K562 (cell line): Measurements from ENCODE around the gene ANKS1B.

Experiments
- ATF7 ChIP-seq: fragments of 450-650 bp; IDR thresholded peaks from 2 replicates; pipeline ENCODE4 v1.7.1; 2014; ENCODE audit warnings: mild to moderate bottlenecking, moderate library complexity
- CCAR2 ChIP-seq: fragments of 200-400 bp; formaldehyde crosslinking; IDR thresholded peaks from 2 replicates; pipeline ENCODE4 v1.6.1; 2017; ENCODE audit warnings: mild to moderate bottlenecking, low read depth, low read length
- CHD2 ChIP-seq: IDR thresholded peaks from 2 replicates; pipeline ENCODE4 v1.6.1; 2011; ENCODE audit warnings: low read depth, low read length
- MTA3 ChIP-seq: fragments of 450-650 bp; formaldehyde crosslinking; IDR thresholded peaks from 2 replicates; pipeline ENCODE4 v1.6.1; 2017; ENCODE audit warnings: mild to moderate bottlenecking, borderline replicate concordance
- TF ChIP-seq, protein P1 (sequence below): sonication (generic); formaldehyde crosslinking; IDR thresholded peaks from 2 replicates; pipeline ENCODE4 v1.8.0; 2022; ENCODE audit warnings: mild to moderate bottlenecking, low read depth, missing genetic modification reagents

DNA sequence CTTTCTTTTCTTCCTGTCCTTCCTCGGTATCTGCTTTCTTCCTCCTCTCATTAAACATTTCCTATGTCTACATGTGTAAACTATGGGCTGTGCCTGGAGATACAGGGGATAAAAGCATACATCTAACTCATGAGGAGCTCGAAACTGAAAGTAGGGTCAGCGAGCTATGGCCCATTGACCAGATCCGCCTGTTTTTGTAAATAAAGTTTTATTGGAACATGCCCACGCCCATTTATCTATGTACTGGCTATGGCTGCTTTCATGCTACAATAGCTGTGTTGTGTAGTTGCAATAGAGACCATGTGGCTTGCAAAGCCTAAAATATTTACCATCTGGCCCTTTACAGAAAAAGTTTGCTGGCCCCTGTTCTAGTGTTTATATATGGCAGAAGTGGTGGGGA lies 838.0 kb downstream of the ANKS1B start:
- TF ChIP-seq MTA3 (no peak), CHD2 (no peak), ATF7 (no peak), CCAR2 (no peak)
- TF ChIP-seq, protein P1, sequence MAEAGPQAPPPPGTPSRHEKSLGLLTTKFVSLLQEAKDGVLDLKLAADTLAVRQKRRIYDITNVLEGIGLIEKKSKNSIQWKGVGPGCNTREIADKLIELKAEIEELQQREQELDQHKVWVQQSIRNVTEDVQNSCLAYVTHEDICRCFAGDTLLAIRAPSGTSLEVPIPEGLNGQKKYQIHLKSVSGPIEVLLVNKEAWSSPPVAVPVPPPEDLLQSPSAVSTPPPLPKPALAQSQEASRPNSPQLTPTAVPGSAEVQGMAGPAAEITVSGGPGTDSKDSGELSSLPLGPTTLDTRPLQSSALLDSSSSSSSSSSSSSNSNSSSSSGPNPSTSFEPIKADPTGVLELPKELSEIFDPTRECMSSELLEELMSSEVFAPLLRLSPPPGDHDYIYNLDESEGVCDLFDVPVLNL (CRISPR knock-in tag), result no peak
